H1 (cell line): Measurements from ENCODE around the gene AHRR. TPM values are rescaled to one million over a fixed set of nuclear protein-coding genes. Genes with fewer than 3 reads are reported as not detected.

Experiments
- CTCF ChIA-PET: fragments of 300-600 bp; sonication (Branson Sonifier 250); formaldehyde crosslinking; loops from one replicate; lab custom pipeline; 2021; ENCODE audit not compliant: partially characterized antibody; lab: Charles Lee
- POLR2A ChIA-PET: fragments of 300-600 bp; sonication (Branson Sonifier 250); formaldehyde crosslinking; loops from one replicate; lab custom pipeline; 2021; ENCODE audit warnings: inconsistent platforms; ENCODE audit not compliant: partially characterized antibody; lab: Charles Lee
- DNase-seq, 2 experiments: peaks; one replicate each; pipeline versions ENCODE4 v3.0.0 to v3.0.0-alpha.2; 2010 to 2022; ENCODE audit warnings: low spot score in 2 of 2, low read depth in 1 of 2, mixed read lengths in 1 of 2
- FAIRE-seq: peaks from 2 replicates; lab custom pipeline; 2011; peaks lifted over from hg19 to GRCh38; lab: Jason Lieb, UNC
- H2AFZ ChIP-seq: 2 replicates; pipeline ENCODE4 v1.8.1; 2012; ENCODE audit warnings: low read length, inconsistent platforms
- H2AK5ac ChIP-seq: 2 replicates; pipeline ENCODE4 v1.6.1; 2013; ENCODE audit warnings: low read depth, low read length
- H2BK120ac ChIP-seq: replicated peaks from 2 replicates; pipeline ENCODE3; 2013; ENCODE audit warnings: low read depth, low read length, inconsistent platforms
- H2BK12ac ChIP-seq: 2 replicates; pipeline ENCODE4 v1.6.1; 2013; ENCODE audit warnings: low read depth, low read length
- H2BK15ac ChIP-seq: 2 replicates; pipeline ENCODE4 v1.6.1; 2013; ENCODE audit warnings: low read length
- H2BK20ac ChIP-seq: 2 replicates; pipeline ENCODE4 v1.6.1; 2013; ENCODE audit warnings: low read length
- H2BK5ac ChIP-seq: 2 replicates; pipeline ENCODE4 v1.6.1; 2013; ENCODE audit warnings: low read depth, low read length
- H3K14ac ChIP-seq: 2 replicates; pipeline ENCODE4 v1.6.1; 2013; ENCODE audit warnings: inconsistent platforms; ENCODE audit not compliant: insufficient read length
- H3K18ac ChIP-seq: 2 replicates; pipeline ENCODE4 v1.6.1; 2013; ENCODE audit warnings: low read length; ENCODE audit errors: extremely low read depth
- H3K23ac ChIP-seq: 2 replicates; pipeline ENCODE4 v1.6.1; 2013; ENCODE audit warnings: inconsistent platforms; ENCODE audit not compliant: insufficient read length
- H3K23me2 ChIP-seq: 2 replicates; pipeline ENCODE4 v1.6.1; 2013; ENCODE audit warnings: low read depth, low read length
- H3K27ac ChIP-seq: 2 replicates; pipeline ENCODE4 v1.6.1; 2011; ENCODE audit warnings: low read depth, low read length, inconsistent platforms
- H3K27me3 ChIP-seq, 4 experiments: replicated peaks in 1 of 4; 1 replicate in 1 of 4; 2 replicates in 3 of 4; pipeline versions ENCODE4 v1.6.1 to v1.8.1; 2011 to 2013; ENCODE audit warnings: low read length in 3 of 4, mild to moderate bottlenecking in 3 of 4, inconsistent platforms in 2 of 4, mixed read lengths in 2 of 4, moderate library complexity in 1 of 4; ENCODE audit not compliant: control insufficient read depth in 3 of 4, insufficient read depth in 3 of 4; ENCODE audit errors: extremely low read depth in 1 of 4
- H3K36me3 ChIP-seq, 4 experiments: 2 replicates each; pipeline versions ENCODE4 v1.6.1 to v1.8.1; 2011 to 2013; ENCODE audit warnings: mild to moderate bottlenecking in 4 of 4, low read length in 3 of 4, moderate library complexity in 2 of 4, control low read depth in 1 of 4, inconsistent platforms in 1 of 4; ENCODE audit not compliant: insufficient read depth in 4 of 4, control insufficient read depth in 2 of 4
- H3K4ac ChIP-seq: replicated peaks from 2 replicates; pipeline ENCODE3; 2013; ENCODE audit warnings: low read length, low read depth, mixed read lengths, inconsistent platforms; ENCODE audit not compliant: insufficient read length
- H3K4me1 ChIP-seq, 4 experiments: replicated peaks in 1 of 4; 1 replicate in 1 of 4; 2 replicates in 3 of 4; pipeline versions ENCODE4 v1.6.1 to v1.8.1; 2011 to 2013; ENCODE audit warnings: low read length in 3 of 4, inconsistent platforms in 2 of 4, mixed read lengths in 1 of 4; ENCODE audit not compliant: insufficient read depth in 4 of 4, control insufficient read depth in 3 of 4
- H3K4me2 ChIP-seq, 2 experiments: 2 replicates each; pipeline versions ENCODE4 v1.6.1 to v1.8.1; 2011 to 2013; ENCODE audit warnings: low read depth in 2 of 2, low read length in 2 of 2, control low read depth in 1 of 2, inconsistent platforms in 1 of 2, mild to moderate bottlenecking in 1 of 2; ENCODE audit not compliant: insufficient read depth in 1 of 2
- H3K4me3 ChIP-seq, 4 experiments: fragments of 200-600, 300-600 bp in 1 of 4; sonication (generic), shearing (Covaris generic), sonication (Bioruptor Twin) in 1 of 4; 2 replicates each; pipeline versions ENCODE4 v1.5.1 to v1.8.1; 2011 to 2016; ENCODE audit warnings: low read length in 4 of 4, low read depth in 3 of 4, control low read depth in 2 of 4, inconsistent platforms in 2 of 4, mild to moderate bottlenecking in 2 of 4, mixed read lengths in 1 of 4, moderate library complexity in 1 of 4; ENCODE audit not compliant: insufficient read depth in 2 of 4; ENCODE audit errors: extremely low read depth in 1 of 4
- H3K56ac ChIP-seq: replicated peaks from 2 replicates; pipeline ENCODE3; 2013; ENCODE audit warnings: low read depth, mild to moderate bottlenecking, mixed read lengths, low read length, inconsistent platforms; ENCODE audit not compliant: insufficient read length
- H3K79me1 ChIP-seq: 2 replicates; pipeline ENCODE4 v1.6.1; 2013; ENCODE audit warnings: low read depth, low read length, control low read depth
- H3K79me2 ChIP-seq, 2 experiments: 2 replicates each; pipeline versions ENCODE4 v1.6.1 to v1.8.1; 2012 to 2013; ENCODE audit warnings: low read length in 2 of 2, mild to moderate bottlenecking in 2 of 2, inconsistent platforms in 1 of 2; ENCODE audit not compliant: insufficient read depth in 2 of 2, control insufficient read depth in 1 of 2
- H3K9ac ChIP-seq, 4 experiments: replicated peaks in 1 of 4; 1 replicate in 1 of 4; 2 replicates in 3 of 4; pipeline versions ENCODE4 v1.6.1 to v1.8.1; 2011 to 2013; ENCODE audit warnings: low read depth in 3 of 4, low read length in 3 of 4, control low read depth in 2 of 4, mild to moderate bottlenecking in 2 of 4, moderate library complexity in 2 of 4, inconsistent platforms in 1 of 4; ENCODE audit errors: extremely low read depth in 1 of 4
- H3K9me3 ChIP-seq, 2 experiments: 2 replicates each; pipeline versions ENCODE4 v1.6.1 to v1.8.1; 2012 to 2013; ENCODE audit warnings: mild to moderate bottlenecking in 2 of 2, moderate library complexity in 2 of 2, control low read depth in 1 of 2, inconsistent platforms in 1 of 2, low read depth in 1 of 2, low read length in 1 of 2, mixed read lengths in 1 of 2; ENCODE audit not compliant: insufficient read depth in 2 of 2
- H4K20me1 ChIP-seq, 2 experiments: replicated peaks in 1 of 2; 2 replicates each; pipeline versions ENCODE3 to v1.8.1; 2011 to 2013; ENCODE audit warnings: inconsistent platforms in 2 of 2, low read length in 2 of 2, mild to moderate bottlenecking in 1 of 2; ENCODE audit not compliant: insufficient read depth in 2 of 2, control insufficient read depth in 1 of 2
- H4K5ac ChIP-seq: 2 replicates; pipeline ENCODE4 v1.6.1; 2013; ENCODE audit warnings: low read length, low read depth, mixed read lengths, inconsistent platforms; ENCODE audit not compliant: insufficient read length
- H4K8ac ChIP-seq: 2 replicates; pipeline ENCODE4 v1.8.0; 2013; ENCODE audit warnings: mild to moderate bottlenecking, moderate library complexity, low read length, inconsistent platforms; ENCODE audit not compliant: insufficient read depth; ENCODE audit errors: extremely low read depth
- H4K91ac ChIP-seq: replicated peaks from 2 replicates; pipeline ENCODE3; 2013; ENCODE audit warnings: low read length, mixed read lengths, inconsistent platforms; ENCODE audit not compliant: insufficient read length
- CBX5 ChIP-seq: fragments of 300-800, 300-1000 bp; sonication (generic); IDR thresholded peaks from 2 replicates; pipeline ENCODE4 v1.7.1; 2016; ENCODE audit warnings: antibody characterized with exemption, low read length, low read depth
- HDAC6 ChIP-seq: IDR thresholded peaks from one replicate; pipeline ENCODE4 v1.7.1; 2012; ENCODE audit warnings: low read depth, mild to moderate bottlenecking, inconsistent platforms, low read length, moderate library complexity
- SAP30 ChIP-seq: fragments of 300-600 bp; sonication (generic); IDR thresholded peaks from 2 replicates; pipeline ENCODE4 v1.7.1; 2012; ENCODE audit warnings: low read length, moderate library complexity, mild to moderate bottlenecking, inconsistent platforms; ENCODE audit not compliant: insufficient read depth, insufficient replicate concordance
- YY1 ChIP-seq: IDR thresholded peaks from 2 replicates; pipeline ENCODE4 v1.6.1; 2011; ENCODE audit warnings: low read depth, mild to moderate bottlenecking, low read length
- WGBS, 2 experiments: shearing (Covaris generic) in 1 of 2; methylation state at CpG; one replicate each; pipeline versions ENCODE4 v1.1.6 to v1.1.7; 2013 to 2015; ENCODE audit warnings: low lambda C conversion rate in 2 of 2, mixed read lengths in 2 of 2, inconsistent platforms in 1 of 2, low coverage in 1 of 2, missing lambda C conversion rate in 1 of 2; ENCODE audit not compliant: insufficient replicate concordance in 2 of 2, insufficient coverage in 1 of 2, insufficient read length in 1 of 2; ENCODE audit errors: extremely low coverage in 1 of 2, missing lambda C conversion rate in 1 of 2; 5-methylcytosine and 5-hydroxymethylcytosine counted together
- polyA plus RNA-seq, 7 experiments: library from polyadenylated mRNA; depleted of rRNA in 3 of 7; stranded (reverse) in 5 of 7; unstranded in 2 of 7; fragments of >200 nt in 5 of 7; fragments of 200-250 nt in 2 of 7; gene quantifications; 1 replicate in 5 of 7; 2 replicates in 1 of 7; 4 replicates in 1 of 7; pipeline versions ENCODE4 v1.2.1 to v1.2.3, GENCODE V29; 2011 to 2013; ENCODE audit warnings: missing spikeins in 2 of 7, mixed read lengths in 2 of 7
- total RNA-seq: library from RNA; stranded (reverse); fragmentation: NEBNext Ultra II Directional; extraction: Animal tissue kit (Norgen Biotek cat#: 25700); gene quantifications from 2 replicates; pipeline ENCODE4 v1.2.1, GENCODE V29; 2021

Gene AHRR
- total and polyA plus RNA-seq, 2 of the 8 experiments (the other 6 are each of a cell fraction or from before 2014, with no cell fraction given) = 0.41 to 0.80 TPM

- Histone ChIP-seq H2BK12ac (no peak overlapping the region), H2AFZ (no peak overlapping the region), H3K27me3 (no peaks in the 10 kb centered on the region), H3K56ac (no peak overlapping the region), H2BK120ac (no peak overlapping the region), H3K4me1 (peaks cover 2 to 7% (median 2%) of the 10 kb centered on the region in 4 experiments; a peak in 5 of 7 replicates), H4K91ac (no peak overlapping the region), H2BK5ac (no peak overlapping the region), H3K9me3 (peaks cover 0 to 6% of the 10 kb centered on the region in 2 experiments; a peak in 2 of 4 replicates), H4K5ac (no peak overlapping the region), H3K4me3 (no peak overlapping the region), H3K79me2 (0 out of 4 replicates have a peak, but pooled peaks cover 0 to 3% of the 10 kb centered on the region in 2 experiments), H3K23me2 (no peaks in the 10 kb centered on the region), H3K27ac (no peak overlapping the region), H3K4ac (no peak overlapping the region), H2AK5ac (no peak overlapping the region), H3K23ac (no peak overlapping the region), H3K14ac (no peak overlapping the region), H3K9ac (no peak overlapping the region), H2BK15ac (no peak overlapping the region), H3K18ac (no peak overlapping the region), H3K4me2 (no peak overlapping the region), H2BK20ac (no peak overlapping the region), H4K8ac (no peak overlapping the region), H3K36me3 (peaks cover 4 to 19% (median 14%) of the 10 kb centered on the region in 4 experiments; a peak in 6 of 8 replicates), H4K20me1 (no peaks in the 10 kb centered on the region), H3K79me1 (peaks cover 4% of the 10 kb centered on the region)
- 97% methylated on average over 11 of the region's 11 CpGs; no CpG with 5 or more reads in 1 of the 2 experiments for WGBS, 2 experiments
- POLR2A ChIA-PET = no interaction called here
- DNase-seq = no peak
- CTCF ChIA-PET = interaction anchor here (0.9 to 2.7 kb wide), 2 partner anchors 10 to 27 kb away, joined by 3 to 10 read pairs; no protein-coding TSS in a partner anchor
- TF ChIP-seq CBX5 = no peak
- no peak for TF ChIP-seq SAP30
- TF ChIP-seq HDAC6 = no peak
- no peak for TF ChIP-seq YY1
- FAIRE-seq = no peak
Measured at GRCh38 chr5:455806-456205, 134.3 kb downstream of the AHRR start.
